Progenitor cell of endocrine pancreas (in vitro differentiated cells): ENCODE data around the gene MACROD2. TPM values are rescaled to one million over a fixed set of nuclear protein-coding genes. Genes with fewer than 3 reads are reported as not detected.

ENCODE experiments used
- DNase-seq: peaks from one replicate; pipeline ENCODE4 v3.0.0; 2021; ENCODE audit warnings: low spot score; ENCODE audit not compliant: unreplicated experiment
- H3K27ac Mint-ChIP-seq: 2 replicates; pipeline ENCODE4 v1.8.0; 2021; ENCODE audit warnings: mild to moderate bottlenecking, moderate library complexity, mixed read lengths
- H3K27me3 Mint-ChIP-seq: 2 replicates; pipeline ENCODE4 v1.8.0; 2021; ENCODE audit warnings: mixed read lengths
- H3K36me3 Mint-ChIP-seq: 2 replicates; pipeline ENCODE4 v1.8.0; 2022; ENCODE audit warnings: mixed read lengths; ENCODE audit not compliant: insufficient read depth
- H3K4me1 Mint-ChIP-seq: 2 replicates; pipeline ENCODE4 v1.8.0; 2021; ENCODE audit warnings: low read depth, mixed read lengths
- H3K4me3 Mint-ChIP-seq: 2 replicates; pipeline ENCODE4 v1.8.0; 2021; ENCODE audit warnings: low read depth, mild to moderate bottlenecking, moderate library complexity, mixed read lengths
- H3K9me3 Mint-ChIP-seq: 2 replicates; pipeline ENCODE4 v1.8.0; 2021; ENCODE audit warnings: low read depth, mixed read lengths
- total RNA-seq: library from RNA; stranded (reverse); gene quantifications from 2 replicates; pipeline ENCODE4 v1.2.1, GENCODE V29; 2021
- TF ChIP-seq, protein P1 (sequence below): fragments of 200-600 bp; sonication (generic); IDR thresholded peaks from one replicate; pipeline ENCODE4 v1.5.0; 2021; ENCODE audit warnings: antibody characterized with exemption, mild to moderate bottlenecking; ENCODE audit not compliant: unreplicated experiment

Gene MACROD2
- total RNA-seq, 1 donor from 2014 or later: 7.6 TPM

DNA sequence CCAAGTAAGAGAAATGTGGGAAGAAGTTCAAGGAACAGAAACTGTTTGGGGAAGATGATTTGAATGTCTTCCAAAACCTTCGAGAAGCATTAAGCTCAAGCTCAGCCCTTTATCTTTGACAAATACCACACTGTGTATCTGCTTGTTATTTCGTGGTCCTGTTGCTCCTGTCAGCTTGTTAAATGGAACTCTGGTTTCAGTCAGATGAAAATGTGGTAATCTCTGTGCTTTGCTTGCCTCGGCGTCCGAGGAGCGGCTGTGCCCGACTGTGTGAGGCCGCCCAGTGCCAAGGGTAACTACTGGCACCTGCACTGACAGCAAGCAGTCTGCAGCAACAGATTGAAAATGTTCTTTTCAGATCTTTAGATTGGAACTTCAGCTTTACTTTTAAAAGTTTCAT, 920.0 kb downstream of the MACROD2 start:
- H3K27me3 Mint-ChIP-seq: no peaks in the 10 kb centered on the region
- H3K4me1 Mint-ChIP-seq: peaks cover 15% of the 10 kb centered on the region
- H3K9me3 Mint-ChIP-seq: no peaks in the 10 kb centered on the region
- no peak overlapping the region for H3K27ac Mint-ChIP-seq
- no peaks in the 10 kb centered on the region for H3K36me3 Mint-ChIP-seq
- H3K4me3 Mint-ChIP-seq: no peak overlapping the region
- DNase-seq: no peak
- TF ChIP-seq, protein P1, sequence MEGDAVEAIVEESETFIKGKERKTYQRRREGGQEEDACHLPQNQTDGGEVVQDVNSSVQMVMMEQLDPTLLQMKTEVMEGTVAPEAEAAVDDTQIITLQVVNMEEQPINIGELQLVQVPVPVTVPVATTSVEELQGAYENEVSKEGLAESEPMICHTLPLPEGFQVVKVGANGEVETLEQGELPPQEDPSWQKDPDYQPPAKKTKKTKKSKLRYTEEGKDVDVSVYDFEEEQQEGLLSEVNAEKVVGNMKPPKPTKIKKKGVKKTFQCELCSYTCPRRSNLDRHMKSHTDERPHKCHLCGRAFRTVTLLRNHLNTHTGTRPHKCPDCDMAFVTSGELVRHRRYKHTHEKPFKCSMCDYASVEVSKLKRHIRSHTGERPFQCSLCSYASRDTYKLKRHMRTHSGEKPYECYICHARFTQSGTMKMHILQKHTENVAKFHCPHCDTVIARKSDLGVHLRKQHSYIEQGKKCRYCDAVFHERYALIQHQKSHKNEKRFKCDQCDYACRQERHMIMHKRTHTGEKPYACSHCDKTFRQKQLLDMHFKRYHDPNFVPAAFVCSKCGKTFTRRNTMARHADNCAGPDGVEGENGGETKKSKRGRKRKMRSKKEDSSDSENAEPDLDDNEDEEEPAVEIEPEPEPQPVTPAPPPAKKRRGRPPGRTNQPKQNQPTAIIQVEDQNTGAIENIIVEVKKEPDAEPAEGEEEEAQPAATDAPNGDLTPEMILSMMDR: no peak

DNA sequence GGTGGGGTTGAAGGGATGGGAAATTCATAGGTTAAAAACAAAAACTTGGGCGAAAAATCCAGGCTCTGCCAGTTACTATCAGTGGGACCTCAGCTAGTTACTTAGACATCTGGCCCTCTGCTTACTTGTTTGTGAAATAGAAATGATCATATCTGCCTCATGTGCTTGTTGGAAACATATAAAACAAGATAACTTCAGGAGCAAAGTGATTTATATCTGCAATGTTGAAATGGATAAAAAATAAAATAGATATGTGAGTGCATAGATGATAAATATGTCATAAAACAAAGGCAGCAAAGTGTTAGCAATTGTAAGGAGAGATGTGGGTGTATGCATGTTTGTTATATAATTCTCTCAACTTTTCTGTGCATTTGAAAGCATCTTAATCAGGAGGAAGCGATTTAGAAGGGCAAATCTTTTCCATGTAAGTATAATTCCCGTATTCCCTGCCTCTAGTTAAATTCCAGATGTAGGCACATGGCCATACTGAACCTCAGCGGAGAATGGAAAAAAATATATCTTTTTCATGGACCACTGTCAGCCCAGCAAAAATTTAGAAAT, 921.1 kb downstream of the MACROD2 start:
- Mint-ChIP-seq H3K27me3 (no peaks in the 10 kb centered on the region), H3K4me3 (no peak overlapping the region), H3K9me3 (no peaks in the 10 kb centered on the region), H3K36me3 (no peaks in the 10 kb centered on the region), H3K27ac (no peak overlapping the region), H3K4me1 (peaks cover 15% of the 10 kb centered on the region)
- TF ChIP-seq, protein P1: no peak
- DNase-seq: no peak

DNA sequence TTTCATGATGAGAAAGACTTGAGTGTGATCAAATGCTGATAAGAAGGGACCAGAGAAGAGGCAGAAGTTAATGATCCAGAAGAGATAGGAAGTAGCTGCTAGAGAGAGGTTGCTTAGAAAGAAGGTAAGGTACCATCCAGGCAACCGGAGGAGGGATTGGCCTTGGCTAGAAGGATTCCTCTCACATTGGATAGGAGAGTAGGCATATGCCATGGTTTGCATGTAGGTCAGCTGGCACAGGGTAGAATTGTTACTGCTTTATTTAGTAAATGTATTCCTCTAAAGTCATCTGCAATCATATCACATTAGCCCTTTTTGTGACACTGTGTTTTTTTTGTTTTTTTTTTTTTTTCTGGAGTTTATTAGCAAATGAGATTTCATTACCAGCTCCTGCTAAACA, 923.0 kb downstream of the MACROD2 start:
- peaks cover 20% of the 10 kb centered on the region for H3K4me1 Mint-ChIP-seq

DNA sequence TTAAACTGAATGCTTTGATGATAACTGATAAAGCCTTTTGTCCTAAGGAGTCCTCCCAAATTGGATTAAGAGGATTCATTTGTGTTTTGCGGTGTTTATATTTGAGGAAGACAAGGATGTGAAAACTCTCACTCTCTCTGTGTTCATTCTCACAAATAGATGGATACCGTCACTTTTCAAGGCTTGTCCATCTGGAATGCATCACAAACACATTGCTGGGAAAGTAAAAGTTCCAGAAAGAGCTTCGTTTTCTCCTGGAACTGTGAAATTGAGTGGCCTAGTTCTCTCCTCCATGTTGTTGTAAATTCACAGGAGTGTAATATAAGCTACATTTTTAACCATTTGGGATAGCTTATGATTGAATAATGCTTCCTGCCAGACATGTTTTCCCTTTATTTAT, 923.7 kb downstream of the MACROD2 start:
- Mint-ChIP-seq H3K4me3 (no peak overlapping the region), H3K9me3 (no peaks in the 10 kb centered on the region), H3K27ac (peak overlapping the region; percentile 73)

More for the DNA sequence above, 923.0 kb downstream of the MACROD2 start:
- Mint-ChIP-seq H3K9me3 (no peaks in the 10 kb centered on the region), H3K36me3 (no peaks in the 10 kb centered on the region), H3K27ac (peak overlapping the region; percentile 50), H3K4me3 (no peak overlapping the region), H3K27me3 (no peaks in the 10 kb centered on the region)
- TF ChIP-seq, protein P1: no peak
- DNase-seq: no peak

DNA sequence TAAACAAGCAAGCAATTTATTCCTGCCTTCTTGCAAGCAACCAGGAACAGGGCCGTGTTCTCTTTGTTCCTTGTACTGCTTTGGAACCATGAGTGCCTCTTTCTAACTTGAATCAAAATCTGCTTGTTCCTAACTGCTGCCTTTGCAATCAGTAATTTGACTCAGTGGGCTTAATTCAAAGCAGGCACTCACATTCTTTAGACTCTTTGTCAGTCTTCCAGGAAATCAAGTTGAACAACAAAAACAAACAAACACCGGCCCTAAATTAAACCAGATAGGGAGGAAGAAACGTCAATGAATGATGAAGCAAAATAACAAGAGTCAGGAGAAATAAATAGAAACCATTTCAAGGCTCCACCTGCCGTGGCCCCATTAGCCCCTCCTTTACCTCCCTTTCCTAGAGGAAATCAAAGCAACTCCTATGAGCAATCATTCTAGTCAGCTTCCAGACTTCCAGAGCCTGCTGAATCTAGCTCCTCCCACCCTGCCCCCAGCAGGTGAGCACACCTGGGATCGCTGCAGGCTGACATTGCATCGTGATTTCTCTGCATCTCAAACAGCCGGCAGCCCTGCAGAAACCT, 924.3 kb downstream of the MACROD2 start:
- Mint-ChIP-seq H3K27me3 (no peaks in the 10 kb centered on the region), H3K4me3 (peak overlapping the region; percentile 57), H3K36me3 (no peaks in the 10 kb centered on the region), H3K4me1 (peaks cover 22% of the 10 kb centered on the region), H3K9me3 (no peaks in the 10 kb centered on the region), H3K27ac (peak overlapping the region; percentile 73)
- TF ChIP-seq, protein P1: no peak
- DNase-seq: peak; percentile 18

More for the DNA sequence above, 923.7 kb downstream of the MACROD2 start:
- Mint-ChIP-seq H3K27me3 (no peaks in the 10 kb centered on the region), H3K36me3 (no peaks in the 10 kb centered on the region), H3K4me1 (peaks cover 22% of the 10 kb centered on the region)
- DNase-seq: no peak
- TF ChIP-seq, protein P1: no peak
